ENCODE measurements around the gene TNRC6B.

TNRC6B gene

GRCh38 chr22:40249286-40249685 is 71.6 kb downstream of the TNRC6B start:
- H3K4me3 ChIP-seq (replicated peaks in 1 of 2; ENCODE audit: low read depth in 2 of 2, low read length in 2 of 2), result no peak overlapping the region
- DNase-seq (ENCODE audit: low read depth in 2 of 2), result no peak
- no peak for TF ChIP-seq CTCF (IDR thresholded peaks at IDR 0.05; ENCODE audit: low read depth, low read length)

- no peak overlapping the region for H3K4me3 ChIP-seq (replicated peaks in 1 of 2; ENCODE audit: low read depth in 2 of 2, low read length in 2 of 2)
- no peak for DNase-seq (ENCODE audit: low read depth in 2 of 2)
- no peak for TF ChIP-seq CTCF (IDR thresholded peaks at IDR 0.05; ENCODE audit: low read depth, low read length)
Observed at GRCh38 chr22:40250608-40251007, 72.9 kb downstream of the TNRC6B start.

GRCh38 chr22:40251106-40251505 is 73.4 kb downstream of the TNRC6B start:
- TF ChIP-seq CTCF (IDR thresholded peaks at IDR 0.05; ENCODE audit: low read depth, low read length), result no peak
- H3K4me3 ChIP-seq (replicated peaks in 1 of 2; ENCODE audit: low read depth in 2 of 2, low read length in 2 of 2), result no peak overlapping the region
- no peak for DNase-seq (ENCODE audit: low read depth in 2 of 2)

GRCh38 chr22:40252146-40252545 is 74.4 kb downstream of the TNRC6B start:
- no peak overlapping the region for H3K4me3 ChIP-seq (replicated peaks in 1 of 2; ENCODE audit: low read depth in 2 of 2, low read length in 2 of 2)
- TF ChIP-seq CTCF (IDR thresholded peaks at IDR 0.05; ENCODE audit: low read depth, low read length), result no peak
- DNase-seq (ENCODE audit: low read depth in 2 of 2), result no peak

- no peak overlapping the region for H3K4me3 ChIP-seq (replicated peaks in 1 of 2; ENCODE audit: low read depth in 2 of 2, low read length in 2 of 2)
- DNase-seq (ENCODE audit: low read depth in 2 of 2), result no peak
- no peak for TF ChIP-seq CTCF (IDR thresholded peaks at IDR 0.05; ENCODE audit: low read depth, low read length)
Observed at GRCh38 chr22:40256516-40256915, 78.8 kb downstream of the TNRC6B start.

- peak; percentile 33 to 66 for DNase-seq (ENCODE audit: low read depth in 2 of 2)
- no peak for TF ChIP-seq CTCF (IDR thresholded peaks at IDR 0.05; ENCODE audit: low read depth, low read length)
- H3K4me3 ChIP-seq (replicated peaks in 1 of 2; ENCODE audit: low read depth in 2 of 2, low read length in 2 of 2), result no peak overlapping the region
Observed at GRCh38 chr22:40258017-40258416, 80.3 kb downstream of the TNRC6B start.

- H3K4me3 ChIP-seq (replicated peaks in 1 of 2; ENCODE audit: low read depth in 2 of 2, low read length in 2 of 2), result no peak overlapping the region
- peak in 1 of 2 donors; percentile 78 for DNase-seq (ENCODE audit: low read depth in 2 of 2)
- no peak for TF ChIP-seq CTCF (IDR thresholded peaks at IDR 0.05; ENCODE audit: low read depth, low read length)
Observed at GRCh38 chr22:40258501-40258915, 80.8 kb downstream of the TNRC6B start.

Measured in cardiac fibroblast (primary cell).